ENCODE data around the gene COL27A1. TPM values are rescaled to one million over a fixed set of nuclear protein-coding genes. Genes with fewer than 3 reads are reported as not detected.

Gene COL27A1
- total RNA-seq, 2 experiments from 2014 or later, result not detected

DNA sequence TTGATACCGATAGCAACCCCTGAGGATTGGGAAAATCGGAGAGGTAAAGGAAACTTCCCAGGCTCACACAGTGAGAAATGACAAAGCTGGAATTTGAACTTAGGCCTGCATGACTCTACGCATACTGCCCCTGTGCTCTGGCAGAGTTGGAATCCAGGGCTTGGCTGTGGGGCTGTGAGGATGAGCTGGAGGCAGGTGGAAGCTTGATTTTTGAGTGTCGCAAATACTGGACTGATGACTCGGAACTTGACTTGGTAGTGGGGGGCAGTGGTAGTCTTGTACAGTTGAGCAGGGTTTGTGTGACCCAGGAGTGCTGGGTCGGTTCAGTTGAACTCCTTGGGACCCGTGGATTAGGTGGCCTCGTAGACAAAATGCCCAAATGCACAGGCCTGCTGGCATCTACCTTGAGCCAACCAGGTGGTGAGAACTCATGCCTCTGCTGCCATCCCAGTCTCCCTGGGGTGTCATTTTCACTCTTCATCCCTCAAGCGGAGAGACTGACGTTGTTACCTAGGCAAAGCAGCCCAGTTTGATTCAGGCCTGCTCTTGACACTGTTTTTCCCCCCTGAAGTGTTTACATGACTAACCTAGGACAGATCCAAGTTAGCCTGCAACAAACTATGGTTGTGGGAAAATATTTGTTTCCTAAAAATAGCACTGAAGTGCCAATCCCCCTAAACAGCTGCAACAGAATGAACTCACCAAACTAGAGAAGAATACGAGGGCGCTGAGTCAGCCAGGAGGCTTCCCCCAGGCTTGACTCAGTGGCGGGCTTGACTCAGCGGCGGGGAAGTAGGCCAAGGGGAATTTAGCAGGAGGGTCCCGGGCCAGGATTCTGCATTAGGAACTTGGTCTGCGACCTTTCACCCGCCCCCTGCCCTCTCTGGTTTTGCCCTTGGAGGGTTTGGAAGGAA lies 121.8 kb downstream of the COL27A1 start:
- DNase-seq (ENCODE audit: low spot score), result no peak
- no peaks in the 10 kb centered on the region for H3K9me2 ChIP-seq (ENCODE audit: insufficient read depth, low read length)
- H3K4me1 ChIP-seq (ENCODE audit: insufficient read depth, low read length, poor library complexity, severe bottlenecking), result no peaks in the 10 kb centered on the region
- no TSS peak for BruUV-seq (replicated peaks)
- no peak overlapping the region for H3K27ac ChIP-seq (ENCODE audit: low read depth, low read length, poor library complexity, severe bottlenecking)
- H3K79me2 ChIP-seq (ENCODE audit: insufficient read depth, low read depth, low read length), result no peaks in the 10 kb centered on the region
- no peak overlapping the region for H3K4me3 ChIP-seq (ENCODE audit: low read depth, low read length, poor library complexity, severe bottlenecking)
- TF ChIP-seq, protein P1, sequence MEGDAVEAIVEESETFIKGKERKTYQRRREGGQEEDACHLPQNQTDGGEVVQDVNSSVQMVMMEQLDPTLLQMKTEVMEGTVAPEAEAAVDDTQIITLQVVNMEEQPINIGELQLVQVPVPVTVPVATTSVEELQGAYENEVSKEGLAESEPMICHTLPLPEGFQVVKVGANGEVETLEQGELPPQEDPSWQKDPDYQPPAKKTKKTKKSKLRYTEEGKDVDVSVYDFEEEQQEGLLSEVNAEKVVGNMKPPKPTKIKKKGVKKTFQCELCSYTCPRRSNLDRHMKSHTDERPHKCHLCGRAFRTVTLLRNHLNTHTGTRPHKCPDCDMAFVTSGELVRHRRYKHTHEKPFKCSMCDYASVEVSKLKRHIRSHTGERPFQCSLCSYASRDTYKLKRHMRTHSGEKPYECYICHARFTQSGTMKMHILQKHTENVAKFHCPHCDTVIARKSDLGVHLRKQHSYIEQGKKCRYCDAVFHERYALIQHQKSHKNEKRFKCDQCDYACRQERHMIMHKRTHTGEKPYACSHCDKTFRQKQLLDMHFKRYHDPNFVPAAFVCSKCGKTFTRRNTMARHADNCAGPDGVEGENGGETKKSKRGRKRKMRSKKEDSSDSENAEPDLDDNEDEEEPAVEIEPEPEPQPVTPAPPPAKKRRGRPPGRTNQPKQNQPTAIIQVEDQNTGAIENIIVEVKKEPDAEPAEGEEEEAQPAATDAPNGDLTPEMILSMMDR (conservative IDR thresholded peaks at IDR 0.05; ENCODE audit: low read length), result no peak
- no peak for TF ChIP-seq EZH2phosphoT487 (IDR thresholded peaks at IDR 0.05; ENCODE audit: borderline replicate concordance, low read depth, low read length)
- ChIA-PET POLR2A (no interaction called here), CTCF (ENCODE audit: unreplicated experiment) (no interaction called here)
- H2AFZ ChIP-seq (ENCODE audit: low read length), result no peak overlapping the region
- no peaks in the 10 kb centered on the region for H3K36me3 ChIP-seq (ENCODE audit: insufficient read depth, low read length)
- intact Hi-C loops (cut with micrococcal nuclease; ENCODE audit: unreplicated experiment), result no loop called here
- no peaks in the 10 kb centered on the region for H3K9me3 ChIP-seq (ENCODE audit: low read length)
- no peak overlapping the region for H3K4me2 ChIP-seq (ENCODE audit: low read length)
- H4K20me1 ChIP-seq (ENCODE audit: insufficient read depth, low read length), result no peaks in the 10 kb centered on the region

GRCh38 chr9:114278356-114278755 lies 123.0 kb downstream of the COL27A1 start:
- ChIA-PET POLR2A (no interaction called here), CTCF (ENCODE audit: unreplicated experiment) (no interaction called here)
- no peaks in the 10 kb centered on the region for H3K4me1 ChIP-seq (ENCODE audit: insufficient read depth, low read length, poor library complexity, severe bottlenecking)
- H4K20me1 ChIP-seq (ENCODE audit: insufficient read depth, low read length), result no peaks in the 10 kb centered on the region
- H3K9me2 ChIP-seq (ENCODE audit: insufficient read depth, low read length), result no peaks in the 10 kb centered on the region
- DNase-seq (ENCODE audit: low spot score), result no peak
- intact Hi-C loops (cut with micrococcal nuclease; ENCODE audit: unreplicated experiment), result no loop called here
- no peaks in the 10 kb centered on the region for H3K36me3 ChIP-seq (ENCODE audit: insufficient read depth, low read length)
- no peak overlapping the region for H3K27ac ChIP-seq (ENCODE audit: low read depth, low read length, poor library complexity, severe bottlenecking)
- BruUV-seq (replicated peaks), result no TSS peak
- TF ChIP-seq, protein P1 (conservative IDR thresholded peaks at IDR 0.05; ENCODE audit: low read length), result no peak
- TF ChIP-seq EZH2phosphoT487 (IDR thresholded peaks at IDR 0.05; ENCODE audit: borderline replicate concordance, low read depth, low read length), result no peak
- H3K4me2 ChIP-seq (ENCODE audit: low read length), result no peak overlapping the region
- no peaks in the 10 kb centered on the region for H3K79me2 ChIP-seq (ENCODE audit: insufficient read depth, low read depth, low read length)
- no peak overlapping the region for H3K4me3 ChIP-seq (ENCODE audit: low read depth, low read length, poor library complexity, severe bottlenecking)
- H2AFZ ChIP-seq (ENCODE audit: low read length), result no peak overlapping the region
- H3K9me3 ChIP-seq (ENCODE audit: low read length), result no peaks in the 10 kb centered on the region

DNA sequence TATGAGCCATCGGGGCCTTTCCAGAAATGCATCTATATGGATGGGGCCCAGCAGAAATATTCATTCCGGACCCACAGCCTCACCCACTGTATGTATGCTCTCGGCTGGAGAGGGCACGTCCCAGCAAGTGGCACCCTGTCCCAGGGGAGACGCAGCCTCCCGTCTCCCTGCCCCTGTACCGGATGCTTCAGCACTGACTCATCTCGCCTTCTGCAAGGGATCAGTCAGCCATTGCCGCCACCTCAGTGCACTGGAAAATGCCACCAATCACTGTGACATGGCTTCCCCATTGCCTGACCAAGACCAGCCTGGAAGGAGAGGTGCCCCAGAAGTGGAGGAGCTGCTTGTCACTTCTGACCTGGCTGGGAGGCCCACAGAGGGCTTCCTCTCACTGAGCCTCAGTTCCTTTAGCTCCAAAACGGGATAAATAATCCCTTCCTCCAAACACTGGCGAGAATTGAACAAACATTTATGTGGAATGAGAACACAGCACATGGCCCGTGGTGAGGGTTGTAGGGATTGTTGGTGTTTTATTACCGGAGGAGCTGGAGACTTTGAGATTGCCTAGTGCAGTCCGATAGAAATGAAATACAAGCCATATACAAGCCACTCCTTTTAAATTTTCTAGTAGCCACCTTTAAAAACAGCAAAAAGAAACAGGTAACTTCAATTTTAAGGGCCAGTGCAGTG lies 123.7 kb downstream of the COL27A1 start:
- ChIA-PET CTCF (ENCODE audit: unreplicated experiment) (no interaction called here), POLR2A (no interaction called here)
- Histone ChIP-seq H3K27ac (ENCODE audit: low read depth, low read length, poor library complexity, severe bottlenecking) (no peak overlapping the region), H3K4me3 (ENCODE audit: low read depth, low read length, poor library complexity, severe bottlenecking) (no peak overlapping the region), H3K9me2 (ENCODE audit: insufficient read depth, low read length) (no peaks in the 10 kb centered on the region), H3K4me1 (ENCODE audit: insufficient read depth, low read length, poor library complexity, severe bottlenecking) (no peaks in the 10 kb centered on the region), H3K4me2 (ENCODE audit: low read length) (no peak overlapping the region), H3K9me3 (ENCODE audit: low read length) (no peaks in the 10 kb centered on the region), H4K20me1 (ENCODE audit: insufficient read depth, low read length) (no peaks in the 10 kb centered on the region), H3K79me2 (ENCODE audit: insufficient read depth, low read depth, low read length) (no peaks in the 10 kb centered on the region), H3K36me3 (ENCODE audit: insufficient read depth, low read length) (no peaks in the 10 kb centered on the region), H2AFZ (ENCODE audit: low read length) (no peak overlapping the region)
- intact Hi-C loops (cut with micrococcal nuclease; ENCODE audit: unreplicated experiment), result no loop called here
- TF ChIP-seq EZH2phosphoT487 (IDR thresholded peaks at IDR 0.05; ENCODE audit: borderline replicate concordance, low read depth, low read length), result no peak
- TF ChIP-seq, protein P1 (conservative IDR thresholded peaks at IDR 0.05; ENCODE audit: low read length), result no peak
- no peak for DNase-seq (ENCODE audit: low spot score)
- no TSS peak for BruUV-seq (replicated peaks)
